Measurements from ENCODE around the gene UBE2R2.
"Not testable (repeated sequence)": the region's sequence is repeated elsewhere in the genome, so short reads cannot be mapped to it uniquely, and the experiment has no call there.

UBE2R2 gene

GRCh38 chr9:33843312-33843961, 26.5 kb downstream of the UBE2R2 start:
- DNase-seq: no peak

DNA sequence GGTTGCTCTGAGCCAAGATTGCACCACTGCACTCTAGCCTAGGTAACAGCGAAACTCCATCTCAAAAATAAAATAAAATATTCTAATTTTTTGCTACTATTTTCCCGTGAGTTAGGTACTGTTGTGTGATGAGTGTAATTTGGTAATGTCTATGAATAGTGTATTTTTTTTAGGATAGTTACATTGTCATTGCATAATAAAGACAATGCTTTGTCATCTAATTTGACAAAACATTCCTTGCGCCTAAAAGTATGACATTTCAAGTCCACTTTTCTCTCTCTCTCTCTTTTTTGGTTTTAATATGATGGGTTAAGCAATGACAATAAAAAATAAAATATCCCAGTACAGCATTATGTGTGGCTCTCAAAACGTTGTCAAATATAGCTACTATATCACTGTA, 29.3 kb downstream of the UBE2R2 start:
- DNase-seq: no peak

GRCh38 chr9:33847894-33848205, 30.9 kb downstream of the UBE2R2 start:
- DNase-seq: not testable (repeated sequence)

GRCh38 chr9:33850267-33850629, 33.3 kb downstream of the UBE2R2 start:
- DNase-seq: no peak

- DNase-seq: no peak
These were observed 33.7 kb downstream of the UBE2R2 start for GRCh38 chr9:33850677-33851076.

DNA sequence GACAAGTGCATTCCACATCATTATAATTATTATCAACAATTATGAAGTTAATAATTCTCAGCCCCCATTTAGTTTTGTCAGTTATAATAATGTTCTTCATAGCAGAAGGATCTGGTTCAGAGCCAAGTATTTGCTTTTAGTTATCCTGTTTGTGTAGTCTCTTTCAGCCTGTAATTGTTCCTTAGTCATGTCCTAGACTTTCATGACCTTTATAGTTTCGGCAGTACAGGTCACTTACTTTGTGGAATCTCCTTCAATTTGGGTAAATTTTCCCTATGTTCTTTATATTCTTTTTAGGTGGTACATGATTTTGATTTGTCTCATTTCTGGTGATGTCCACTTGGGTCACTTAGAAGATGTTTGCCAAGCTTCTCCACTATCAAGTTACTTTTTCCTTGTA, 34.3 kb downstream of the UBE2R2 start:
- DNase-seq: no peak

GRCh38 chr9:33852216-33852826, 35.4 kb downstream of the UBE2R2 start:
- peak; percentile 74 for DNase-seq

DNA sequence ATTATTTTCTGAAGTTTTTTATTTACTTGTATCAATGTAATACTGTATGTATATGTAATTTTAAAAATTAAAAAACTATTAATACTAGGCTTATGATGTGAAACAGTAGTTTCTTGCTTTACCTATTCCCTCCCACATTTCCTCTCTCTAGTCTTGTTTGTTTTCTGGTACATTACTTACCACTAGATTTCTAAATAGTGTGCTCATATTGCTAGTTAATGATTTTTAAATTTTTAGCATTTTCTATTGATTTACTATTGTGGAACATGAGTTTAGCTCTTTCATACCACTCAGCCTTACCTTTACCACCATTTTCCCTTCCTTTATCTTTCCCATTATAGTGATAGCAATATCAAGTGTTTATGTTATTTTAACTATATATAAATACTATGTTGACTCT, 39.3 kb downstream of the UBE2R2 start:
- no peak for DNase-seq

DNA sequence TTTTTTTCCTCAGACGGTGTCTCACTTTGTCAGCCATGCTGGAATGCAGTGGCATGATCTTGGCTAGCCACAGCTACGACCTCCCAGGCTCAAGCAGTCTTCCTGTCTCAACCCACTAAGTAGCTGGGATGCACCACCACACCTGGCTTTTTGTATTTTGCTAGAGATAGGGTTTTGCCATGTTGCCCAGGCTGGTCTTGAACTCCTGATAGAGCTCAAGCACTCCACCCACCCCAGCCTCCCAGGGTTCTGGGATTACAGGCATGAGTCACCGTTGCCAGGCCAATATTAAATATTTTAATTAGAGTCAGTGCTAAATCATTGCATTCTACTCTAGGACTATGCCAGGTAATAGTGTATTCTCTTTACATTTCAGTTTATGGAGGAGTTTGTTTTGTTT, 41.5 kb downstream of the UBE2R2 start:
- DNase-seq: no peak

DNA sequence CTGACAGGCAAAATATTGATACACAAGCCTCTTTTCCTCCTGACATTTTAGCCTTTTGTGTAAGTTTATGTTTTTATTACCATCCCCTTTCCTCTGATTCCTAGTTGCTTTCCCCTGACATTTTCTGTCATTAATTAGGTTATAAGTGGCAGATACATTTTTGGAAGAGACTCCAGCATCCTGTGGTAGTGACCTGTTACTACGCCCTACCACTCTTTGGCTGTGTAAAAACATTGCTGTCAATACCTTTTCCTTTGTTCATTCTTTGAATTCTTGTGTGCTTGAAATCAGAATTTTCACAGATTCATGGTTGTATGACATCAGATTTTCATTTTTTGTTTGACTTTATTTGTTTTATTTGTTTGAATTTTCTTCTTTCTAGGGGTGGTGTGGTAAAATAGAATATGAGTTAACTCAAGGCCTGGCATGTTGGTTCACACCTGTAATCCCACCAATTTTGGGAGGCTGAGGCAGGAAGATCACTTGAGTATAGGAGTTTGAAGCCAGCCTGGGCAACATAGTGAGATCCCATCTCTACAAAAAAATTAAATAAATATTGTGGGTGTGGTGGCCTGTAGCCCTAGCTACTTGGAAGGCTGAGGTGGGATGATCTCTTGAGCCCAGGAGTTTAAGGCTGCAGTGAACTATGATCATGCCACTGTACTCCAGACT, 43.4 kb downstream of the UBE2R2 start:
- DNase-seq: no peak

DNA sequence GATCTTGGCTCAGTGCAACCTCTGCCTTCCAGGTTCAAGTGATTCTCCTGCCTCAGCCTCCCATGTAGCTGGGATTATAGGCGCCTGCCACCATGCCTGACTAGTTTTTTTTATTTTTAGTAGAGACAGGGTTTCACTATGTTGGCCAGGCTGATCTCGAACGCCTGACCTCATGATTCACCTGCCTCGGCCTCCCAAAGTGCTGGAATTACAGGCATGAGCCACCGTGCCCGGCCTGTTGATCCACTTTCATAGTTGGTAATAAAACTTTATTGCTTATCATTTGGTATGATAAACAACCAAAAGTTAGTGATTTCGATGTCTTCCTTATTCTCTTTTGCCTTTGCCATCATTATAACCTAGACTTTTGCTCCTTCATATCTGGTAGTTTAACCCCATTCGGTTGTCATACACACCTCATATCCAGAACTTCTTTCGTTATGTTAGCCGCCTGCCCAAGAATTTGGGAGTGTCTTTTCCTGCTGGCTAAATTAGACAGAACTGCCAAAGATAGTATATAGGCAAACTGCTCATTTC, 45.0 kb downstream of the UBE2R2 start:
- no peak for DNase-seq

DNA sequence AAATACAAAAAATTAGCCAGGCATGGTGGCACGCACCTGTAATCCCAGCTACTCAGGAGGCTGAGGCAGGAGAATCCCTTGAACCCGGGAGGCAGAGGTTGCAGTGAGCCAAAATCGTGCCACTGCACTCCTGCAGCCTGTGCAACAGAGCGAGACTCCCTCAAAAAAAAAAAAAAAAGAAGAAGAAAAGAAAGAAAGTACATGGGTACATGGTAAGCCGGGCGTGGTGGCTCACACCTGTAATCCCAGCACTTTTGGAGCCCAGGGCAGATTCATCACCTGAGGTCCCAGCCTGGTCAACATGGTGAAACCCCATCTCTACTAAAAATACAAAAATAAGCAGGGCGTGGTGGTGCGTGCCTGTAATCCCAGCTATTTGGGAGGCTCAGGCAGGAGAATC, 46.1 kb downstream of the UBE2R2 start:
- not testable (repeated sequence) for DNase-seq

- DNase-seq: no peak
These were observed 50.9 kb downstream of the UBE2R2 start for GRCh38 chr9:33867747-33868439.

- DNase-seq: no peak
These were observed 51.5 kb downstream of the UBE2R2 start for GRCh38 chr9:33868440-33868973.

GRCh38 chr9:33869243-33869642, 52.3 kb downstream of the UBE2R2 start:
- not testable (repeated sequence) for DNase-seq

DNA sequence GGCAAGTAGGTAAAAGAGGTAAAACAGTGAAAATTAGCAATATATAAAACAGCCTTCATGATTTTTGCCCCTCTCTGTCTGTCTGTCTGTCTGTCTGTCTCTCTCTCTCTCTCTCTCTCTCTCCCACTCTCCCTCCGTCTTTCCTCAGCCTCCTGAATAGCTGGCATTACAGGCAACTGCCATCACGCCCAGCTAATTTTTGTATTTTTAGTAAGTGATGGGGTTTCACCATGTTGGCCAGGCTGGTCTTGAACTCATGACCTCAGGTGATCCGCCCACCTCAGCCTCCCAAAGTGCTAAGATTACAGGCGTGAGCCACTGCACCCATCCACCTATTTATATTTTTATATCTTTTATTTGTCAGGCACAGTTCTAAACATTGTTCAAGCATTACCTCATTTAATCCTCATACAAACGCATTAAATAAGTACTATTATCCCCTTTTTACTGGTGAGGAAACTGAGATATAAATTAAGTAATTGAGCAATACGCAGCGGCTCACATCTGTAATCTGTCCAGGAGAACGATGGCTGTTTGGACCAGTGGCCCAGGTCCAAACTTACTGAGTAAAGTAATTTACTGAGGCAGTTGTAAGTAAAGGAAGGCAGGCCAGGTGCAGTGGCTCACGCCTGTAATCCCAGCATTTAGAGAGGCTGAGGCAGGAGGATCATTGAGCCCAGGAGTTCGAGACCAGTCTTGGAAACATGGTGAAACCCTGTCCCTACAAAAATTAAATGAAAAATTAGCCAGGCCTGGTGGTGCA, 60.9 kb downstream of the UBE2R2 start:
- no peak for DNase-seq

DNA sequence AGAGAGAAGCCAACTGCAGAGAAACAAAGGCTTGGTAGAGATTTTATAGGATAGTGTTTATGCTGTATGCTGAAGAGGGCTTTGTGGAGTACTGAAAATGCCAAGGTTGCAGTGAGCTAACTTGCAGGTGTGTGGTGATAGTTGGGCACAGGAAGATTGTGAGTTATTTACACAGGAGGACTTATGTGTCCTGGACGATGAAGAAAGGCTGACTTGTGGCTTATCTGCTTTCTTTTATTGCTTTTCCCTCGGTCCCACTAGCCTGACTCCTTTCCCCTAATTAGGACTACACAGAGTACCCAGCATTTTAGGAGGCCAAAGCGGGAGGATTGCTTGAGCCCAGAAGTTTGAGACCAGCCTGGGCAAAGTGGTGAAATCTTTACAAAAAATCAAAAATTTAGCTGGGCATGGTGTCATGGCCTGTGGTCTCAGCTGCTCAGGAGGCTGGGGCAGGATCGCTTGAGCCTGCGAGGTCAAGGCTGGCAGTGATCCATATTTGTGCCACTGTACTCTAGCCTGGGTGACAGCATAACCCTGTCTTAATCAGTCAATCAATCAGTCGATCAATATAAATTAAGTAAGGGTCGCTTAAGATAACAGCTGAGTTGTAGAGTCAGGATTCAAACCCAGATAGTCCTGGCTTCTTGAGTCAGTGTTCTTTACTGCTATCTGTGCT, 61.9 kb downstream of the UBE2R2 start:
- no peak for DNase-seq

- no peak for DNase-seq
These were observed 63.5 kb downstream of the UBE2R2 start for GRCh38 chr9:33880211-33881089.

GRCh38 chr9:33881635-33882034, 64.7 kb downstream of the UBE2R2 start:
- DNase-seq: no peak

DNA sequence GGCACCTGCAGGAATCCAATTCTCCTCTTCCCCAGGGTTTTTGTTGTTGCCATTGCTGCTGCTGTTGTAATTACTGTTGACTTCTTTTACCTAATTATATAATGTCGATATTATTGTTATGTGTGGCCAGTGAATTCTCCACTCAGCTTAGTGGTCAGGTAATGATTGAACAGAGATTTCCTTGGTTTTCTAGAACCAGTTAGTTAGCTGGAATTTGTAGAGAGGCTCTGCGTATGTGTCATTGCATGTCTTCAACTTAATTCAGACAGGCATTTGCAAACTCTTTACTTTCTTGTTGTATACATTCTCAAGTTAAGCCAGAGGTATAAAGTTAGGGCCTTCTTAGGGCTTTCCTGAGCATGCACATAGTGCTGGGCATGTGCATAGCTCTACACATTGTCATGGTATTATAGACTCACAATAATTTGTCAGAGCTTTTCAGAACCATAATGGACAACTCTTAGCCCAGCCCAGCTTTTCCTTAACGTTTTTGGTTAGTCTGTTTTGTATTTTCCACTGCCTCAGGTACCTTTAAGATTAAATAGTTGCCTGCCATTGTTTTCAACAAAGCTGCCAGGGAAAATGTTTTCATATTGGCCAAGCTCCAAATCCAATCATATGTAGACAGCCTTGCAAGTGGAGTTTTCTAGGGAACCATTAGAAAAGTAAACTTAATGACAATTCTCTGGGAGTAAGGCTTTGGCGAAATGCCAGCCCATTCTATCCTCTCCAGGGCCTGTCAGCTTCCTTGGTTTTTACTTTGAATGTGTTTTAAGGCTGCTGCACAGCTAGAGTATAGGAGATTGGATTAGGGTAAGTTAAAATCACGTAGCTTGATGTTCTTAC, 68.1 kb downstream of the UBE2R2 start:
- DNase-seq: no peak
